Measurements from ENCODE around the gene MAPK9.

Gene MAPK9

DNA sequence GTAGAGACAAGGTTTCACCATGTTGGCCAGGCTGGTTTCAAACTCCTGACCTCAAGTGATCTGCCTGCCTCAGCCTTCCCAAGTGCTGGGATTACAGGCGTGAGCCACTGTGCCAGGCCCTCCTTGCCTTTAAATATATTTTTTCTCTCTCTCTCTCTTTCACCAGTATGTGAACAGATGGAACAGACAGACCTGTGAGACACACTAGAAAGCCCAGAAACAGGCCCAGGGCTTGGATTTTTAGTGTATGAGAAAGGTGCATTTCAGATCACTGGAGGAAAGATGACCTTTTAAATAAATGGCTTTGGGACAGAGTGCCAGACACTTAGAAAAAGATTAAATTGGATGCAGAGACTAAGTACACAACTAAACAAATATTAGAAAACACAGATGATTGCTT is 86.0 kb downstream of the MAPK9 start:
- no peak for DNase-seq (ENCODE audit: low spot score)

DNA sequence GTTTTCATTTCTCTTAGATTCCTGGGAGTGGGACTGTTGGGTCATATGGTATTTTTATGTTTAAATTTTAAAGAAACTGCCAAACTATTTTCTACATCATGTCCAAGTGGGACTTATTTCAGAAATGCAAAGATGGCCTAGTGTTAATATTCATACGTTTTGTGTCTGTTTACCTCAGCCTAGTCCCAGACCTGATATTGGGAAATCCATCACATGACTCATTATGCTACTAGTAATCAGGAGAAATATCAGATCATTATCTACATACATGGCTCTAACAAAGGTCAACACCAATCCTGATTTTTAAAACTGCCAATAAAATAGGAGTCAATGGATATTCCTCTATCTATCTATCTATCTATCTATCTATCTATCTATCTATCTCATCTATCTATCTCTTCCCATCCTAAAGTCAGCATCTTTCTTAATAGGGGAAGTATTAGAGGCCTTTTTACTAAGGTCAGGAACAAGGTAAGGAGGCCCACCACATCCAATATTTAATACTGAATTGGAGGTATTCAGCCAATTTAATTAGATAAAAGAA is 87.5 kb downstream of the MAPK9 start:
- DNase-seq (ENCODE audit: low spot score): no peak

DNA sequence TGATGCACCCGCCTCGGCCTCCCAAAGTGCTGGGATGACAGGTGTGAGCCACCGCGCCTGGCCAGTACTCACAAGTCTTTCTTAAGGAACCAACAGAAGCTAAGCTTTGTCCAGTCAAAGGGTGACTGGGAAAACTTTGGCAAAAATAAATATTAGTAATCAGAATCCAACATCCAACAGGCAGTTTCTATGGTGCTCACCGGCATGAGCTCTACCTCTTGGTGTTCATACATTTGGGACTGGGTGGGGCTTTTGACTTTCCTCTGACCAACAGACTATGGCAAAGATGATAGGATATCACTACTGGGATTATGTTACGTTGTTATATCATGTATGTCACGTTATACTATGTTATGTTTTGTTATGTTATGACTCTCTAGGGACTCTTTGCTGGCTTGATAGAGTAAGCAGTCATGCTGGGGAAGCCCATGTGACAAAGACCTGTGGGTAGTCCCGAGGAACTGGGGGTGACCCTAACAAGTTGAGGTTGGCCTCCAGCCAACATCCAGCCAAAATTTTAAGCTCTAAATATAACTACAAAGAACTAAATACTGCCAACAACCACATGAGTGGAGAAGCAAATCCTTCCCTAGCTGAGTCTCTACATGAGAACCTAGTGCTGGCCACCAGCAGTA is 88.8 kb downstream of the MAPK9 start:
- no peak for DNase-seq (ENCODE audit: low spot score)

DNA sequence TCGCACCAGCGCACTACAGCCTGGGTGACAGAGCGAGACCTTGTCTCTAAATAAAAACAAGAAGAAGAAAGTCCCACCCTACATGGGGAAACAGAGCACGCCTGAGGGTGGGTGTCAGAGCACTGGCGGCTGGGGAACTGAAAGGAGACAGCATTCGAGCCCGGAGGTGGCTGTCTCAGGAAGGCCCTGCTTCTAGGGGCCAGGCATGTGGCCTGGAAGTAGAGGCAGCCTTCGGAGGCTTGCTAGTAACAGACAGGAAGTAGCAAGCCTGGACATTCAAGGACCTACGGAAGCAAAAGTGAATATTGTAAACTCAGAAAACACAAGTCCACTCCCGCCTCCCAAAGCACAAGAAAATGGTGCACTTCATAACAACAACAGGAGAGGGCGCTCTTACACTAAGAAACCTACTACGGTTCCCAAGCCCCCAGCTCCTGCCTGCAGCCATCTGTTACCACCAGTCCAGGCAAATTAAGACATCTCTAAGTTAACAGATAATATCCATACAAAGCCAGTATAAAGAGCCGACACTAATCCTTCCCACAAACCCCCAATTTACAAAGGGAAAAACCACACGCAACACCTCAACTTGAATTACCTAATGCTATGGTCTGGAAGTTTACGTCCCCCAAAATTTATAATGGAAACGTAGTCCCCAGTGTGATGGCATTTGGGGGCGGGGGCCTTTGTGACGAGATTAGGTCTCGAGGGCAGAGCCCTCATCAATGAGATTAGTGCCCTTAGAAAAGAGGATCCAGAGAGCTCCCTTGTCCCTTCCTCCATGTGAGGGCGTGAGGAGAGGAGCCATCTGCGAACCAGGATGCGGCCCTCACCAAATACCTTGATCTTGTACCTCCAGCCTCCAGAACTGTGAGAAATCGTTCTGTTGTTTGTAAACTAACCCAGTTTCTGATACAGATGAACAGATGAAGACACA is 90.6 kb downstream of the MAPK9 start:
- no peak for DNase-seq (ENCODE audit: low spot score)

DNA sequence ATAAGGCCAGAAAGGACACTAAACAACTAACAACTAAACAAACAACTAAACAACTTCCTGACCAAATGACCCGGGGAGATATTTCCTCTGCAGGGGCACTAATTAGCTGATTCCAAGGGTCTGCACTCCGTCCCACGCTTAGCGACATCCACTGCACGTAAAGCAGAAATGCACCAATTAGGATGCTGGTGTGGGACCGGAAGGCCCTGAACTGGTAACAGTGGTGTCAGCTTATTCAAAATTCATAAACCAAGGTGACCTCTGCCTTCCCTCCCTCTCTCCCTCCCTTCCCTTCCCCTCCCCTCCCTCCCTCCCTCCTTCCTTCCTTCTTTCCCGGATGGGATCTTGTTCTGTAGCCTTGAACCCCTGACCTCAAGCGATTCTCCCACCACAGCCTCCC is 92.5 kb downstream of the MAPK9 start:
- DNase-seq (ENCODE audit: low spot score): no peak

DNA sequence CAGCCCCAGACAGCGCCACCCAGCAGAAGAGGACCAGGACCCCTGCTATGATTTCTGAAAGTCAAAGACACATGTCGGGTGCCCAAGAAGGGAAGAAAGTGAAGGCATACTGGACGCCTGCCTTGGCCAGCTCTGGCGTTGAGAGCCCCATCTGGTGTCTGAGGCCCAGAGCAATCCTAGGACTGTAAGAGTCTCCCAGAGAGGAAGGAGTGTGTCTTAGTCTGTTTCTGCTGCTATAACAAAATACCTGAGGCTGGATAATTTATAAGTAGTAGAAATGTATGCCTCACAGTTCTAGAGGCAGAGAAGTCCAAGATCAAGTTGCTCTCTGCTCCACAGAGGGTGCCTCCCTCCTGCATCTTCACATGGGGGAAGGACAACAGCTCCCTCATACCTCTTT is 93.7 kb downstream of the MAPK9 start:
- no peak for DNase-seq (ENCODE audit: low spot score)

DNA sequence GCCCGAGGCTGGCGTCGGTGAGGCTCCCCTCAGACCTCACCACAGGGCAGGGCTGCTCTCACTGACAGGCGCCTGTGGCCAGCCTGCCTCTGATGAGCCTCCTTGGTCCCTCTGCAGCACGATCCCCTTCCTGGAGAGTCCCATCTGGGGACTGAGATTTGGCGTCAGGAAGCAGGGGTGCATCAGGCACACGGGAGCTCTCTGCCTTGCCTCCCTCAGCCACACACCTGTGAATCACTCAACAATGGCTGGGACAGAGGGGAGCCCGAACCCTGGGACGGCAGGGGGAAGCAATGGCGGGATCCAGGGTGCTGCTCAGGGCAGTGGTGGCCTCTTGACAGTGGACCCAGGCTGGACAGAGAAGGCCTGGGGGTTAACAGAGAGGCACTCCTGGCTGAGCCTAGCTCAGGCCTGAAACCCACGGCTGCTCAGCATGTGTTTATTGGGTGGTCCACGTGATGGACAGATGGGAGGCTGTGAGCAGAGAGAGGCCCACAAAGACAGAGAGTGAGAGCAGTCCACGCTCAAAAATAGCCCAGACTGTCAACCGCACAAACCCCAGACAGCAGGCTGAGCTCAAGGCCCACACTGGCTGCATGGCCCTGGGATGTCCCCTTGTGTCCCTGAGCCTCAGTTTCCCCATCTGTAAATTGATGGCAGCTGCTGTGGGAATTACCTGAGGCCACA is 94.7 kb downstream of the MAPK9 start:
- no peak for DNase-seq (ENCODE audit: low spot score)

DNA sequence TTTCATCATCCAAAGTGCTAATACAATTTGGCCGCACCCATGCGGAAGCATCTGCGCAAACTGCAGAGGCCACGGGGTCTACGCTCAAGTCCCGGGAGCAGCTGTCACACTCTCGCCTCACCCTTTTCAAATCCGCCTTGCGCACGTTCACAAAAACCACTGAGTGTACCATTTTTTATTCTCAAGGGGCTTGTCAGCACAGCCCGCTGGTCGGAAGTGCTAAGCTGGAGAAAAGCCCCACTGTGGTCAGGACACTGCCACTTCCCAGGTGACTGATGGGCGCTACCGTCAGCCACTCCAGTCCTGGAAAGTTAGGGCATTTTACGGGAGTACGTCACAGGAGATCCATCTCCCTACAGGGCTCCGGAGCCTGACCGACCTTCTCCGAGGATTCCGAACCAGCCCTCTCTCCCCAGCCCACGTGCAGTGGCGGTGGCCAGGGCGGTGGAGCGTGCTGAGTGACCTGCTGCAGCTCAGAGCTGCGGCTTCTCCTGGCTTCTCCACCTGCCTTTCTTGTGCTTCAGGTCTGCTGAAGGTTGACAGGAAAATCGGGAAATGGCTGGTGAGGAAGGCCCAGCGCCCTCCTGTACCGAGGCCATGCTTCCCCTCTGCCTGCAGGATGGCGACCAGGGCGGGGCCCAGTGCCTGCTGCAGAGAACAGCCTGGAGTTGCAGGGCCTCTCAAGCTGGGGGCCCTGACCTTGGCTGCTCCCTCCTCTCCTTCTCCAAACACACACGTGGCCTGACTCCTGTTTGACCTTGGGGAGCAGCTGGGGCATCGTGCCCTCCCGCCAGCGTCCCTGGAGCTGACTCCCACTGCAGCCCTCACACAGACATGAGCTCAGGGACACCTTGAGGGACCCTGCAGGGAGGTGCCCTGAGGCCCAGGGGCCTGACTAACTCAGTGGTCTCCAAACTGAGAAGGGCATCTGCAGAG is 97.2 kb downstream of the MAPK9 start:
- DNase-seq (ENCODE audit: low spot score): no peak

DNA sequence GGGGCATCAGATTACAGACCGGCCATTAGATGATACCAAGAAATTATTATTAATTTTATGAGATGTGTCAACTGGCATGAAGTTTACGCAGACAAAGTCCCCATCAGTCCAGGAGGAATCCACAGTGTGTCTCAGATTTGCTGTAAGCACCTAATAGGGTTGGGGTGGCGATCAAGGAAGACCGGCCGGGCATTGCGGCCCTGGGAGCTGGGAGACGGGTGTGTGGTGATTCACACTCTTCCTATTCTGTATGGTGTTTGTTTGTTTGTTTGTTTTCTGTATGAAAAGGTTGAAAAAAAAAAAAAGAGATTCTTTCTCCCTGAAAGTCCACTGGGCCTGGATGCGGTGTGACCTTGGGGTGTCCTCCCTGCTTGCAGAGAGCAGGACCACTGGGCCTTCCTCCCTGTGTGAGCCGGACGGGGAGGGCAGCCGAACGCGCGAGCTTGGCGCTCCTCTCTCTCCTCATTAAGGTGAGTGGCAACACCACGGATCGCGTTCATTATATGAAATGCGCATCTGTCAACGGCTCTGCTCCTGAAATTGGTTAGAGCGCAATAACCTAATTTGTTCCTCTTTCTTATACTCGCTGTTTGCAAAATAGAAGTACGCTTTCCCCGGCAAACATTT is 98.0 kb downstream of the MAPK9 start:
- no peak for DNase-seq (ENCODE audit: low spot score)

DNA sequence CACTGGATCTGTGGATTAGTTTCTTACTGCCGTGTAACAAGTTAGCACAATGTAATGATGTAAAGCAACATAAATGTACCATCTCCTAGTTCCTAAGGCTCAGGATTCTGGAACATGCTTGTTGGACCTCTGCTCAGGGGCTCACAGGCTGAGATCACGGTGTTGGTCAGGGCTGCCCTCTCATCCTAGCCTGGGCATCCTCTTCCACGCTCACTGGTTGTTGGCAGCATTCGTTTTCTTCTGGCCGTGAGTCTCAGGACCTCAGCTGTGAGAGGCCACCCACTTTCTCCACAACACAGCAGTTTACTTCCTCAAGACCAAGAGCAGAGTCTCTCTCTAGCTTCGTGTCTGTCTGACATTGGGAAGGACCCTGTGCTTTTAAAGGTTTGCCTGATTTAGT is 100.2 kb downstream of the MAPK9 start:
- DNase-seq (ENCODE audit: low spot score): no peak

DNA sequence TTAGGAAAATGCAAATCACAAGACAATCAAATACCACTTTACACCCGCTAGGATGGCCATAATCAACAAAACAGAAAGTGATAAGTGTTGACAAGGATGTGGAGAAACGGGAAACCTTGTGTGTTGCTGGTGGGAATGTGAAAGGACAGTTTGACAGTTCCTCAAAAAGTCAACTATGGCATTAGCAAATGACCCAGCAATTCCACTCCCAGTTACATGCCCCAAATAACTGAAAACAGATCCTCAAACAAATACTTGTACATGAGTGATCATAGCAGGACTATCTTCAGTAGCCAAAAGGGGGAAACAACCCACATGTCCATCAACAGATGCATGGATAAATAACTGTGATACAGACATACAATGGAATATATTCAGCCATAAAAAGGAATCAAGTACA is 104.1 kb downstream of the MAPK9 start:
- DNase-seq (ENCODE audit: low spot score): no peak

Measured in CD4-positive, alpha-beta T cell treated with Interleukin-15 for 4 hours (primary cell).